PC-9 (cell line): ENCODE results near the gene NR2F1-AS1.

ENCODE experiments used
- CTCF ChIP-seq: fragments of 200-600 bp; sonication (generic); conservative IDR thresholded peaks from 2 replicates; pipeline ENCODE4 v1.6.1; 2017; ENCODE audit warnings: mixed run types, antibody characterized with exemption, mild to moderate bottlenecking, moderate library complexity
- EZH2 ChIP-seq: fragments of 200-600 bp; sonication (generic); IDR thresholded peaks from 2 replicates; pipeline ENCODE4 v1.8.0; 2017; ENCODE audit warnings: antibody characterized with exemption, low read depth

GRCh38 chr5:93583768-93584595 lies 3.0 kb upstream of the NR2F1-AS1 start:
- TF ChIP-seq CTCF (no peak), EZH2 (no peak)
